VCaP (cell line): Measurements from ENCODE around the gene EPN3.

Source experiments
- H3K27ac ChIP-seq: fragments of 450-650 bp; 2 replicates; pipeline ENCODE4 v1.5.1; 2017
- TF ChIP-seq, protein P1 (sequence below): fragments of 450-650 bp; conservative IDR thresholded peaks from 2 replicates; pipeline ENCODE4 v1.5.1; 2017; ENCODE audit warnings: mild to moderate bottlenecking, moderate library complexity

The EPN3 gene

DNA sequence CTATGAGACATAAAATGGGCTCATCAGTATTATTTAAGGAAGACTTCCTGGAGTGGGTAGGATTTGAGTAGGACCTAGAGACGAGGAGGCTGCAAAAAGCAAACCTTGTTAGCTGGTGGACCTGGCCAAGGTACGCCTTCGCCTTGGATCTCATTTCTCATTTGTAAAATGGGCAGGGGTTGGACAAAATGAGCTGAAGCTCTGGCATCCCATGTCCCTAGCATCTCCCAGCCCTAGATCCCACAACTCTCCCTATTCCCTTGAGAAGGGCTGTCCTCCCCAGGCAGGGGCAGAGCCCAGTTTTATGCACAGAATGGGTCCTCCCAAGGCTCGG is 14.1 kb downstream of the EPN3 start:
- H3K27ac ChIP-seq = peak overlapping the region; percentile 94

DNA sequence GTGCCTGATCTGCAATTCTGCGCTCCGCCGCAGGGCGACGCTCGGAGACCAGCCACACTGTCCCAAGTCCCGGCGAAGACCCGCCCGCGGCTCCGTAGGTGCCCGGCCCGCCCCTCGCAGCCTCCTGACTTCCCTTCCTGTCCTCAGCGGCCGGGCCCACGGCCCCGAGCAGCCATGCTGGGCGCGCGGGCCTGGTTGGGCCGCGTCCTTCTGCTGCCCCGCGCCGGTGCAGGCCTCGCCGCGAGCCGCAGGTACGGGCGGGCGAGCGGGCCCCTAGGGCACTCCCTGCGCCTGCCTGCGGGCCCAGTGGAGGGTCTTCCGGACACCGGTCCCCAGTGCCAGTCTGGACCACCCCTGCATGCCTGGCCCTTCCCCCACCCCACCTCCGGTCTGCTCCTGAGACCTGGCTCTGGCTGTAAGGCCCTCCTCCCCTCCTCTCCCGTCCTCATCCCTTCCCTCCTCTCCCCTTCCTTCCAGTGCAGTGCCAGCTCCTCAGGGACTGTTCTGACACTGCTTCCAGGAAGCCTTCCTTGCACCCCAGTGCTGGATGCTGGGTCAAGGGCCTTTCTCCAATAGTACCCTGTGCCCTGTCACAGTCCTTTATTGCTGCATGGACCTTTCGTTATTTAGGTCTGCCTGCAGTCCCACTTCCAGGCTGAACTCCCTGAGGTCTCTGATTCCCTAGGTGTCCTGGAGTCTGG is 14.7 kb downstream of the EPN3 start, which contains the start of gene SPATA20:
Gene SPATA20 (plus strand): TSS at position 140 of the 701 bp plus-strand sequence. CDS start 35 bp downstream, at position 175.
- H3K27ac ChIP-seq = peak within 1 kb of the TSS; percentile 94
- TF ChIP-seq, protein P1, sequence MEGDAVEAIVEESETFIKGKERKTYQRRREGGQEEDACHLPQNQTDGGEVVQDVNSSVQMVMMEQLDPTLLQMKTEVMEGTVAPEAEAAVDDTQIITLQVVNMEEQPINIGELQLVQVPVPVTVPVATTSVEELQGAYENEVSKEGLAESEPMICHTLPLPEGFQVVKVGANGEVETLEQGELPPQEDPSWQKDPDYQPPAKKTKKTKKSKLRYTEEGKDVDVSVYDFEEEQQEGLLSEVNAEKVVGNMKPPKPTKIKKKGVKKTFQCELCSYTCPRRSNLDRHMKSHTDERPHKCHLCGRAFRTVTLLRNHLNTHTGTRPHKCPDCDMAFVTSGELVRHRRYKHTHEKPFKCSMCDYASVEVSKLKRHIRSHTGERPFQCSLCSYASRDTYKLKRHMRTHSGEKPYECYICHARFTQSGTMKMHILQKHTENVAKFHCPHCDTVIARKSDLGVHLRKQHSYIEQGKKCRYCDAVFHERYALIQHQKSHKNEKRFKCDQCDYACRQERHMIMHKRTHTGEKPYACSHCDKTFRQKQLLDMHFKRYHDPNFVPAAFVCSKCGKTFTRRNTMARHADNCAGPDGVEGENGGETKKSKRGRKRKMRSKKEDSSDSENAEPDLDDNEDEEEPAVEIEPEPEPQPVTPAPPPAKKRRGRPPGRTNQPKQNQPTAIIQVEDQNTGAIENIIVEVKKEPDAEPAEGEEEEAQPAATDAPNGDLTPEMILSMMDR = peak; percentile 99

More for the DNA sequence above, 14.1 kb downstream of the EPN3 start:
- TF ChIP-seq, protein P1 = 0 out of 2 replicates have a peak, but pooled peaks have one; percentile 2

DNA sequence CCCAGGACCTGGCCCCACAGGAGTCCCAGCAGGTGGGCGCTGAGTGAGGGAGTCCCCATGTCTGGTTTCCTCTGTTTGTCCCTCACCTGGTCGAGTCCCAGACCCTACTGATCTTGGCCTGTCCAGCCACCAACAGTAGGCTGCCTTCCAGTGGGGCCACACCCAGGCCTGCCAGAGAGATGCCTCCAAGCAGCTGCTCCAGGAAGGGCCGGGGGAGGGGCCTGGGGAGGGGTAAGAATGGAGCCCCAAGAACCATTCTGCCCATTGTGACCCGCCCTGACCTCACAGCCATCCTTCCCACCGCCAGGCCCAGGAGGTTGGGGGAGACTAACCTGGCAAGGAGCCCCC is 15.2 kb downstream of the EPN3 start:
- H3K27ac ChIP-seq = peak overlapping the region; percentile 94
- TF ChIP-seq, protein P1 = no peak

DNA sequence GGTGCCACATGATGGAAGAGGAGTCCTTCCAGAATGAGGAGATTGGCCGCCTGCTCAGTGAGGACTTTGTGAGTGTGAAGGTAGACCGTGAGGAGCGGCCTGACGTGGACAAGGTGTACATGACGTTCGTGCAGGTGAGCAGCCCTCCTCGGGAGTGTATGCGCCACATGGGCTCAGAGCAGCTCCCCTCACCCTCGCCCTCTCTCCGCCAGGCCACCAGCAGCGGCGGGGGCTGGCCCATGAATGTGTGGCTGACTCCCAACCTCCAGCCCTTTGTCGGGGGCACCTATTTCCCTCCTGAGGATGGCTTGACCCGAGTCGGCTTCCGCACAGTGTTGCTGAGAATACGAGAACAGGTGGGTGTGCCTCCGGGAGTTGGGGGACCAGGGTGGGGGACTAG is 16.3 kb downstream of the EPN3 start:
- H3K27ac ChIP-seq = peak overlapping the region; percentile 94; the same call in 1 of the 2 replicates
- TF ChIP-seq, protein P1 = no peak

DNA sequence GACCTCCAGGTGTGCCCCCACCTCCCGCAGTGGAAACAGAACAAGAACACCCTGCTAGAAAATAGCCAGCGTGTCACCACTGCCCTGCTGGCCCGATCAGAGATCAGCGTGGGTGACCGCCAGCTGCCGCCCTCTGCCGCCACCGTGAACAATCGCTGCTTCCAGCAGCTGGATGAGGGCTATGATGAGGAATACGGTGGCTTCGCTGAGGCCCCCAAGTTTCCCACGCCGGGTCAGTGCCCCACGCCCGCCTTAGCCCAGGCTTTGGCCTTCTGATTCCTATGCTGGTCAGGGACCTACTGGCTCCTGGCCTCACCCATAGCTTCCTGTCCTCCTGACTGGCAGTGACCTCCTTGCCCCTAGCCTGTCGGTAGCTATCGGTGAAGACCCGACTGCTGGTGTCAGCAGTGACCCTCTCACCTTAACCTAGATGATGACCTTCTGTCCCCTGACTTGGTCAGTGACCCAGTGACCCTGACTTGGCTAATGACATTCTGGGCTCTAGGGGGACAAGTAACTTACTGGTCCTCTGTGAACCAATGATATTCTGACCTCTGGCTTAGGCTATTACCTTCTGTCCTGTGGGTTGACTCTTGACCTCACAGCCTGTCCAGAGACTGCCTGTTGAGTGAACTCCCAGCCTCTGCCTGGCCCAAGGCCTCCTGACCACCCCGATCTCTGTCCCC is 16.9 kb downstream of the EPN3 start:
- peak overlapping the region; percentile 94; the same call in 1 of the 2 replicates for H3K27ac ChIP-seq
- TF ChIP-seq, protein P1 = no peak

DNA sequence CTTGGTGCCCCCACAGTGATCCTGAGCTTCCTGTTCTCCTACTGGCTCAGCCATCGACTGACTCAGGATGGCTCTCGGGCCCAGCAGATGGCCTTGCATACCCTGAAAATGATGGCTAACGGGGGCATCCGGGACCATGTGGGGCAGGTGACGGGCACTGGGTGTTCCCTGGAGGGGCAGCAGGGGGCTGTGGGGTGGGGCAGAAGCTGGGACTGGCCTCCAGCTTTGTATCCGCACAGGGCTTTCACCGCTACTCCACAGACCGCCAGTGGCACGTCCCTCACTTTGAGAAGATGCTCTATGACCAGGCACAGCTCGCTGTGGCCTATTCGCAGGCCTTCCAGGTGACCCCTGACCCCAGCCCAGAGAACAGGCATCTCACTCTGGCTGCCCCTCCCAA is 17.4 kb downstream of the EPN3 start:
- peak overlapping the region; percentile 94; the same call in 1 of the 2 replicates for H3K27ac ChIP-seq
- TF ChIP-seq, protein P1 = no peak

DNA sequence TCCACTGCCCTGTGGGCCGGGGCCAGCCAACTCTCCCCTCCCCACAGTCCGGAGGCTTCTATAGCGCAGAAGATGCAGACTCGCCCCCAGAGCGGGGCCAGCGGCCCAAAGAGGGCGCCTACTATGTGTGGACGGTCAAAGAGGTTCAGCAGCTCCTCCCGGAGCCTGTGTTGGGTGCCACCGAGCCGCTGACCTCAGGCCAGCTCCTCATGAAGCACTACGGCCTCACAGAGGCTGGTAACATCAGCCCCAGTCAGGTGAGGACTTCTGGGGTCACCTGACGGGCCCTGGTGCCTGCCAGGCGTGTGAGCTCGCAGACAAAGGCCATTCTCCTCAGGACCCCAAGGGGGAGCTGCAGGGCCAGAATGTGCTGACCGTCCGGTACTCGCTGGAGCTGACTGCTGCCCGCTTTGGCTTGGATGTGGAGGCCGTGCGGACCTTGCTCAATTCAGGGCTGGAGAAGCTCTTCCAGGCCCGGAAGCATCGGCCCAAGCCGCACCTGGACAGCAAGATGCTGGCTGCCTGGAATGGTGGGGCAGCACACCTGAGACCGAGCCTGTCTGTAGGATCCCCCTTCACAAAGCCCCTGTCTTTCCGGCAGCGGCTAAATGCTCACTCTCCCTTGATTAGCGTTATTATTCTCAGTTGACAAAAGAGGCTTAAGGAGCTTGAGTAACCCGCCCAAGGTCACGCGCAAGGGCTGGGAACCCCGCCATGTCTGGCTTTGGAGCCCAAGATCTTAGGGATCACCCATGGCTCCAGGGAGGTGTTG is 18.3 kb downstream of the EPN3 start:
- TF ChIP-seq, protein P1 = peak; percentile 91
- H3K27ac ChIP-seq = peak overlapping the region; percentile 94
